Upper lobe of right lung (tissue), 1 donor: ENCODE results near the gene SSNA1. TPM values are rescaled to one million over a fixed set of nuclear protein-coding genes. Genes with fewer than 3 reads are reported as not detected.

ENCODE experiments used
- ATAC-seq: fragments of 200-7000 bp; cut with Tn5 transposase; one replicate; pipeline ENCODE4 v1.9.1; 2020; ENCODE audit warnings: mild to moderate bottlenecking, moderate library complexity
- DNase-seq: peaks from one replicate; pipeline ENCODE4 v3.0.0-alpha.2; 2020
- H3K27ac ChIP-seq: fragments of 200-600 bp; one replicate; pipeline ENCODE4 v1.8.0; 2022
- H3K27me3 ChIP-seq: fragments of 200-600 bp; one replicate; pipeline ENCODE4 v1.8.0; 2022; ENCODE audit warnings: mild to moderate bottlenecking
- H3K36me3 ChIP-seq: fragments of 200-600 bp; one replicate; pipeline ENCODE4 v1.8.0; 2022
- H3K4me1 ChIP-seq: fragments of 200-600 bp; one replicate; pipeline ENCODE4 v1.8.0; 2022
- H3K4me3 ChIP-seq: fragments of 200-600 bp; one replicate; pipeline ENCODE4 v1.8.0; 2022; ENCODE audit warnings: mild to moderate bottlenecking
- H3K9me3 ChIP-seq: fragments of 200-600 bp; one replicate; pipeline ENCODE4 v1.8.0; 2022
- CTCF ChIP-seq: fragments of 200-600 bp; IDR thresholded peaks from one replicate; pipeline ENCODE4 v1.8.0; 2022; ENCODE audit warnings: antibody characterized with exemption
- intact Hi-C: fragments of 100-400 bp; cut with DNase I; formaldehyde crosslinking; loops from one replicate; pipeline ENCODE4 v1.11.0; 2022
- total RNA-seq: library from RNA; stranded (reverse); fragmentation: NEBNext Ultra II Directional; extraction: Animal tissue kit (Norgen Biotek cat#: 25700); gene quantifications from one replicate; pipeline ENCODE4 v1.2.1, GENCODE V29; 2021
- donor health status: DM: no; HTN: yes; CAD: no; lungs with severe emphysema.

The SSNA1 gene
- total RNA-seq, 1 donor from 2014 or later, result 55.5 TPM

GRCh38 chr9:137216188-137216965, 27.9 kb downstream of the SSNA1 start:
- intact Hi-C loops, result no loop called here
- no peak for TF ChIP-seq CTCF
- DNase-seq, result peak; percentile 64
- Histone ChIP-seq H3K4me3 (no peak overlapping the region), H3K36me3 (no peaks in the 10 kb centered on the region), H3K27ac (no peak overlapping the region), H3K4me1 (no peaks in the 10 kb centered on the region), H3K27me3 (no peaks in the 10 kb centered on the region), H3K9me3 (no peaks in the 10 kb centered on the region)
- ATAC-seq, result no peak

GRCh38 chr9:137217276-137218211, 29.1 kb downstream of the SSNA1 start:
- Histone ChIP-seq H3K36me3 (no peaks in the 10 kb centered on the region), H3K4me3 (peak overlapping the region; percentile 36), H3K9me3 (no peaks in the 10 kb centered on the region), H3K4me1 (peaks cover 3% of the 10 kb centered on the region), H3K27ac (peak overlapping the region; percentile 63), H3K27me3 (no peaks in the 10 kb centered on the region)
- no peak for TF ChIP-seq CTCF
- ATAC-seq (peak; percentile 72), DNase-seq (peak; percentile 89)
- intact Hi-C loops, result no loop called here

- Histone ChIP-seq H3K4me1 (peaks cover 9% of the 10 kb centered on the region), H3K27me3 (no peaks in the 10 kb centered on the region), H3K4me3 (no peak overlapping the region), H3K36me3 (no peaks in the 10 kb centered on the region), H3K9me3 (no peaks in the 10 kb centered on the region), H3K27ac (peak overlapping the region; percentile 6)
- intact Hi-C loops, result no loop called here
- no peak for ATAC-seq
- DNase-seq, result no peak
- TF ChIP-seq CTCF, result no peak
Measured at GRCh38 chr9:137218212-137218753, 29.8 kb downstream of the SSNA1 start.

- Histone ChIP-seq H3K27ac (peak overlapping the region; percentile 6), H3K4me3 (no peak overlapping the region), H3K4me1 (peaks cover 9% of the 10 kb centered on the region), H3K9me3 (no peaks in the 10 kb centered on the region), H3K36me3 (no peaks in the 10 kb centered on the region), H3K27me3 (no peaks in the 10 kb centered on the region)
- ATAC-seq, result peak; percentile 32
- no peak for DNase-seq
- no peak for TF ChIP-seq CTCF
- intact Hi-C loops, result no loop called here
Measured at GRCh38 chr9:137218754-137219271, 30.3 kb downstream of the SSNA1 start.

- no peaks in the 10 kb centered on the region for H3K36me3 ChIP-seq
- peaks cover 14% of the 10 kb centered on the region for H3K4me1 ChIP-seq
- no peak overlapping the region for H3K27ac ChIP-seq
- H3K27me3 ChIP-seq, result no peaks in the 10 kb centered on the region
- no peak for TF ChIP-seq CTCF
- ATAC-seq, result no peak
- H3K4me3 ChIP-seq, result no peak overlapping the region
- H3K9me3 ChIP-seq, result no peaks in the 10 kb centered on the region
- intact Hi-C loops, result no loop called here
- no peak for DNase-seq
Measured at GRCh38 chr9:137219757-137220316, 31.4 kb downstream of the SSNA1 start.
